ENCODE data around the gene SEMA4D.
A peak's percentile ranks its signal among the peaks of the same experiment; 100 is the strongest.

Gene SEMA4D

DNA sequence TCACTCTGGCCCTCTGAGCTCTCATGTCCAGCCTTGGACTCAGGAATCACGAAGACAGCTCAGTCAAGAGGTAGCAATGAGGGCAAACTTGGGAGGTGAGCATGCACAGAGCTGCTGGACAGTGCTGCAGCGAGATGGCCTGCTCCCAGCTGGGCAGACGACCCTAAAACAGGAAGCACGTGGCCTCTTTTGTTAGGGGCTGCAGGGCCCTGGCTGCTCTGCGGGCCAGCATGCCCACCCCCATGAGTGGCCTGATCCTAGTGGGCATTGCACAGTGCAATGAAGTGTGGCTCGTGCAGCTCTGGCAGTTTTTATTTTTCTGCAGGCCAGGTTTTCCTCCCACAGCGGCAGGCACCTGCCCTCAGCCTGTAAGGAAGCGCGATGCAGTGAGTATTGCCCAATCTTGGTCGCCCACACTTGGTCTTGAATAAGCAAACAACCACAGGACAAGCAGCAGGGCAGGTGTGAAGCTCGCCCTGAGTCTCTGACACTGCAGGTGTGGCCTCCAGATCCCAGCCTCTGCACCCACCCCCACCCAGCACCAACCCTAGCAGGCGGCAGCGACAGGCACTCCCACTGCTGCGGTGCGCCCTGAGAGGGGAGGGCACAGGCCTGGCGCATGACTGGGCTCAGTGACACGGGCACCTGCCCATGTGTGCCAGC, 60.8 kb downstream of the SEMA4D start:
- WGBS (ENCODE audit: extremely low coverage, insufficient coverage, low lambda C conversion rate), result no CpG with 5 or more reads among the region's 17 CpGs
- DNase-seq, result no peak
- H3K27me3 ChIP-seq (ENCODE audit: insufficient read depth, low read length, poor library complexity), result no peaks in the 10 kb centered on the region
- no peak overlapping the region for H4K5ac ChIP-seq (ENCODE audit: low read length)
- peak overlapping the region; percentile 66 for H3K23ac ChIP-seq (ENCODE audit: low read length)
- no peaks in the 10 kb centered on the region for H3K36me3 ChIP-seq (ENCODE audit: control insufficient read depth, insufficient read depth, low read length)
- H3K18ac ChIP-seq (ENCODE audit: low read length), result no peak overlapping the region
- no peak overlapping the region for H3K27ac ChIP-seq (ENCODE audit: low read depth, low read length)
- H2AK5ac ChIP-seq (ENCODE audit: low read length), result no peak overlapping the region
- no peak overlapping the region for H3K4me2 ChIP-seq (ENCODE audit: low read length)
- H2BK15ac ChIP-seq (replicated peaks; ENCODE audit: low read depth), result no peak overlapping the region
- H3K56ac ChIP-seq (ENCODE audit: low read length), result peak overlapping the region; percentile 2
- no peaks in the 10 kb centered on the region for H3K79me1 ChIP-seq (ENCODE audit: low read length)
- peaks cover 5% of the 10 kb centered on the region for H3K4me1 ChIP-seq (ENCODE audit: control insufficient read depth, low read depth, low read length)
- no peak overlapping the region for H2BK5ac ChIP-seq (ENCODE audit: low read length)
- H3K79me2 ChIP-seq (ENCODE audit: control insufficient read depth, insufficient read depth, low read length), result no peaks in the 10 kb centered on the region
- H3K9ac ChIP-seq (ENCODE audit: low read length), result no peak overlapping the region
- H2BK120ac ChIP-seq (ENCODE audit: low read depth, low read length), result no peak overlapping the region
- H3K4me3 ChIP-seq (ENCODE audit: low read length), result no peak overlapping the region
- no peak overlapping the region for H4K8ac ChIP-seq (ENCODE audit: low read depth, low read length)
- H3K4ac ChIP-seq (ENCODE audit: low read depth, low read length), result no peak overlapping the region

DNA sequence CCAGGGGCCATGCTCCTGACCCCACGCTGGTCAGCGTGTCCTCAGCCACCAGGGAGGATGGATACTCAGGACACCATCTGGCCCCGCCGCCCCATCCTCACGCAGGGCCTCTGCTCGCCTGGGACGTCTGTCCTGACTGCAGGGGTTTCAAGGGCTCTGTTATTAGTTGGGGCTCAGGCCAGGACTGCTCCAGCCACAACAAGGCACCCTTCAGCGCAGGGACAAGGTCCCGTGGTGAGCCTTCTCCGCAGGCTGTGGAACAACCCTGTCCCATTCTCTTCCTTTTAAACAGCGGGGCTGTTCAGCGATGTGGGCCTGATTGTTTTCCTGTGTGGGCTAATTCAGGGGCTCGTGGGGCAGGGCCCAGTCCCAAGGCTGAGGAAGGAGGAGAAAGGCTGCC, 61.6 kb downstream of the SEMA4D start:
- peak overlapping the region; percentile 30 for H2BK5ac ChIP-seq (ENCODE audit: low read length)
- H2AK5ac ChIP-seq (ENCODE audit: low read length), result no peak overlapping the region

DNA sequence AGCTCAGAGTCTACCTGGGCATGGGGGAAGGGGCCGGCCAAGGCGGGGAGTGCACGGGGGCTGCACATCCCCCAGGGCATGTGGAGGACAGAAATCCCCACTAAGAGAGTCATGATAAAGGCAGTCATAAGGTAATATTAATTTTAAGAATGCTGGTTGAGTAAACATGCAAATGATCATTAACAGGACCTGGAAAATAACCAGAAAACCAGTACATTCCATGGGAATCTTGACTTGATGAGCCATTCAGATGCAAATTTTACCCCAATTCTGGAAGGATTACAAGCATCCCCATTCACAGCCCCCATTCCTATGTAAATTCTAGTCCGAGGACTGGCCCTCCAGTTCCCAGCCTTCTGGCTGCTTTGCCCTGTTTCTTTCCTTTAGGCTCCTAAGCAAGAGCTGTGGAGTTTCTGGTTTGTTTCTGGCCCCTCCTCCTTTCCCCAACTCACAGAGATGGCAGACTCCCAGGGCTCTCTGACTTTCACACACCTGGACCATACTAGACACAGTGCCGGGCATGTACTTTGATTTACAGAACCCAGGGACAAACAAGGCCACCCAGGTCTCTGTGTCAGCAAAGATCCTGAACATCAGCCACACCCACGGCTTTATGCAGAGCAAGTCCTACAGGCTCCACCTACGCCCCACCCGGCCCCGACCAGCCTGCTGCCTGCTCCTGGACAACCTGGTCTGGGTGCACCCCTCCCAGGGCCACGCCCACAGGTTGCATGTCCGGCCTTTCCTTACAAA, 62.7 kb downstream of the SEMA4D start:
- Histone ChIP-seq H3K27me3 (ENCODE audit: insufficient read depth, low read length, poor library complexity) (no peaks in the 10 kb centered on the region), H3K56ac (ENCODE audit: low read length) (peak overlapping the region; percentile 15), H3K4me2 (ENCODE audit: low read length) (peak overlapping the region; percentile 2), H3K23ac (ENCODE audit: low read length) (no peak overlapping the region), H2BK15ac (replicated peaks; ENCODE audit: low read depth) (no peak overlapping the region), H3K79me2 (ENCODE audit: control insufficient read depth, insufficient read depth, low read length) (no peaks in the 10 kb centered on the region), H3K18ac (ENCODE audit: low read length) (no peak overlapping the region), H2AK5ac (ENCODE audit: low read length) (no peak overlapping the region), H2BK120ac (ENCODE audit: low read depth, low read length) (no peak overlapping the region), H3K36me3 (ENCODE audit: control insufficient read depth, insufficient read depth, low read length) (no peaks in the 10 kb centered on the region), H4K8ac (ENCODE audit: low read depth, low read length) (no peak overlapping the region), H3K4ac (ENCODE audit: low read depth, low read length) (no peak overlapping the region), H3K4me1 (ENCODE audit: control insufficient read depth, low read depth, low read length) (peaks cover 5% of the 10 kb centered on the region), H3K4me3 (ENCODE audit: low read length) (no peak overlapping the region), H3K9ac (ENCODE audit: low read length) (peak overlapping the region; percentile 15), H2BK5ac (ENCODE audit: low read length) (no peak overlapping the region), H3K79me1 (ENCODE audit: low read length) (no peaks in the 10 kb centered on the region), H4K5ac (ENCODE audit: low read length) (no peak overlapping the region), H3K27ac (ENCODE audit: low read depth, low read length) (peak overlapping the region; percentile 73)
- no CpG with 5 or more reads among the region's 11 CpGs for WGBS (ENCODE audit: extremely low coverage, insufficient coverage, low lambda C conversion rate)
- DNase-seq, result peak; percentile 84

More for the DNA sequence above, 61.6 kb downstream of the SEMA4D start:
- Histone ChIP-seq H3K27me3 (ENCODE audit: insufficient read depth, low read length, poor library complexity) (no peaks in the 10 kb centered on the region), H3K23ac (ENCODE audit: low read length) (peak overlapping the region; percentile 66), H3K27ac (ENCODE audit: low read depth, low read length) (no peak overlapping the region), H4K5ac (ENCODE audit: low read length) (no peak overlapping the region), H3K79me2 (ENCODE audit: control insufficient read depth, insufficient read depth, low read length) (no peaks in the 10 kb centered on the region), H2BK15ac (replicated peaks; ENCODE audit: low read depth) (no peak overlapping the region), H3K4me3 (ENCODE audit: low read length) (no peak overlapping the region), H3K4ac (ENCODE audit: low read depth, low read length) (no peak overlapping the region), H3K9ac (ENCODE audit: low read length) (no peak overlapping the region), H3K56ac (ENCODE audit: low read length) (peak overlapping the region; percentile 70), H3K36me3 (ENCODE audit: control insufficient read depth, insufficient read depth, low read length) (no peaks in the 10 kb centered on the region), H3K4me2 (ENCODE audit: low read length) (no peak overlapping the region), H3K18ac (ENCODE audit: low read length) (no peak overlapping the region), H2BK120ac (ENCODE audit: low read depth, low read length) (no peak overlapping the region), H4K8ac (ENCODE audit: low read depth, low read length) (no peak overlapping the region), H3K79me1 (ENCODE audit: low read length) (no peaks in the 10 kb centered on the region), H3K4me1 (ENCODE audit: control insufficient read depth, low read depth, low read length) (peaks cover 5% of the 10 kb centered on the region)
- WGBS (ENCODE audit: extremely low coverage, insufficient coverage, low lambda C conversion rate), result no CpG with 5 or more reads among the region's 13 CpGs
- no peak for DNase-seq

DNA sequence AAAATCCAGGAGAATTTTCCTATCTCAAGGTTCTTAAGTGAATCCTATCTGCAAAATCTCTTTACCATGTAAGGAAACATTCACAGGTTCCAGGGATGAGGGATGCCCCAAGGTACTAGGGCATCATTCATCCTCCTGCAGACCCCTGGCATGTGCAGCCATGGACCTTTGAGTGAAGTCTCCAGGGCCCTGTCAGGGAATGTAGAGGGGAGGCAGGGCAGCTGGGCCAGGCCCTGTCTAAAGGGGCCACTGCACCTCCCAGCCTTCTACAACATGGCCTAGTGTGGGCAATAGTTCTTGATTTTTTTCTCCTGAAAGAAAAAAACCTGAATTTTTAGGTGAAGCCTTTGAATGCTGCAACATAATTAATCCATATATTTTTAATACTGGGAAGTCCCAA, 63.3 kb downstream of the SEMA4D start:
- Histone ChIP-seq H3K23ac (ENCODE audit: low read length) (no peak overlapping the region), H2BK5ac (ENCODE audit: low read length) (no peak overlapping the region), H3K27ac (ENCODE audit: low read depth, low read length) (peak overlapping the region; percentile 14)

DNA sequence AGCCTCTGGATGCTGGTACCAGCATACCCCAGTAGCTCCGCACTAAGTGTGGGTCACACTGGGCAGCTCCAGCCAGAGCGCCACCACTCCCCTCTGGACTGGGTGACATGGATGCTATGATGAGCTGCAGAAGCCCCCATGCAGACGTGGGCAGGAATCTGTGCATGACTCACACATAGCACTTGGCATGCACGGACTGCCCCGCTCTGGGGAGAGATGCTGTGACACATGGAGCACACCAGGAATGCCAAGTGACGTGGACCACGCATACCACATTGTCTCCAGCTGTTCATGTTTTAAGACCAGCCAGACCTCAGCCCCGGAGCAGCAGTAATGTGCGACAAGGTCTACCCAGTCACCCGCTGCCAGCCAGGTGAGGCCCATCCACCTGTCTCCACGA, 64.1 kb downstream of the SEMA4D start:
- Histone ChIP-seq H4K5ac (ENCODE audit: low read length) (no peak overlapping the region), H3K23ac (ENCODE audit: low read length) (no peak overlapping the region), H3K4ac (ENCODE audit: low read depth, low read length) (no peak overlapping the region), H3K18ac (ENCODE audit: low read length) (no peak overlapping the region), H3K4me3 (ENCODE audit: low read length) (no peak overlapping the region), H2BK120ac (ENCODE audit: low read depth, low read length) (no peak overlapping the region), H3K27me3 (ENCODE audit: insufficient read depth, low read length, poor library complexity) (no peaks in the 10 kb centered on the region), H3K79me2 (ENCODE audit: control insufficient read depth, insufficient read depth, low read length) (no peaks in the 10 kb centered on the region), H3K4me1 (ENCODE audit: control insufficient read depth, low read depth, low read length) (peaks cover 5% of the 10 kb centered on the region), H4K8ac (ENCODE audit: low read depth, low read length) (no peak overlapping the region), H3K4me2 (ENCODE audit: low read length) (no peak overlapping the region), H2BK15ac (replicated peaks; ENCODE audit: low read depth) (no peak overlapping the region), H3K36me3 (ENCODE audit: control insufficient read depth, insufficient read depth, low read length) (no peaks in the 10 kb centered on the region), H3K79me1 (ENCODE audit: low read length) (no peaks in the 10 kb centered on the region), H2AK5ac (ENCODE audit: low read length) (no peak overlapping the region), H2BK5ac (ENCODE audit: low read length) (no peak overlapping the region), H3K56ac (ENCODE audit: low read length) (no peak overlapping the region), H3K9ac (ENCODE audit: low read length) (no peak overlapping the region), H3K27ac (ENCODE audit: low read depth, low read length) (no peak overlapping the region)
- no CpG with 5 or more reads among the region's 11 CpGs for WGBS (ENCODE audit: extremely low coverage, insufficient coverage, low lambda C conversion rate)
- no peak for DNase-seq

More for the DNA sequence above, 63.3 kb downstream of the SEMA4D start:
- Histone ChIP-seq H2AK5ac (ENCODE audit: low read length) (no peak overlapping the region), H4K5ac (ENCODE audit: low read length) (no peak overlapping the region), H3K9ac (ENCODE audit: low read length) (no peak overlapping the region), H3K27me3 (ENCODE audit: insufficient read depth, low read length, poor library complexity) (no peaks in the 10 kb centered on the region), H4K8ac (ENCODE audit: low read depth, low read length) (no peak overlapping the region), H3K79me2 (ENCODE audit: control insufficient read depth, insufficient read depth, low read length) (no peaks in the 10 kb centered on the region), H3K79me1 (ENCODE audit: low read length) (no peaks in the 10 kb centered on the region), H3K56ac (ENCODE audit: low read length) (no peak overlapping the region), H3K36me3 (ENCODE audit: control insufficient read depth, insufficient read depth, low read length) (no peaks in the 10 kb centered on the region), H3K18ac (ENCODE audit: low read length) (no peak overlapping the region), H3K4me1 (ENCODE audit: control insufficient read depth, low read depth, low read length) (peaks cover 5% of the 10 kb centered on the region), H2BK15ac (replicated peaks; ENCODE audit: low read depth) (no peak overlapping the region), H3K4me2 (ENCODE audit: low read length) (no peak overlapping the region), H3K4me3 (ENCODE audit: low read length) (no peak overlapping the region), H3K4ac (ENCODE audit: low read depth, low read length) (no peak overlapping the region), H2BK120ac (ENCODE audit: low read depth, low read length) (no peak overlapping the region)
- DNase-seq, result peak; percentile 16

All from mesendoderm (in vitro differentiated cells).